Stromal cell of bone marrow (primary cell): Measurements from ENCODE around the gene AMDHD2.

ENCODE experiments used
- DNase-seq: peaks from one replicate; pipeline ENCODE4 v3.0.0-alpha.2; 2012; ENCODE audit warnings: low read depth

The AMDHD2 gene

GRCh38 chr16:2483939-2484897, 36.0 kb upstream of the AMDHD2 start:
- no peak for DNase-seq

- no peak for DNase-seq
These were observed 35.2 kb upstream of the AMDHD2 start for GRCh38 chr16:2484898-2485508.

- DNase-seq: no peak
These were observed 34.2 kb upstream of the AMDHD2 start for GRCh38 chr16:2485811-2486507.

- DNase-seq: no peak
These were observed 33.3 kb upstream of the AMDHD2 start for GRCh38 chr16:2486645-2487516.

- DNase-seq: no peak
These were observed 32.7 kb upstream of the AMDHD2 start for GRCh38 chr16:2487517-2487842.

GRCh38 chr16:2487903-2488531, 32.2 kb upstream of the AMDHD2 start:
- DNase-seq: no peak

- DNase-seq: no peak
These were observed 30.6 kb upstream of the AMDHD2 start for GRCh38 chr16:2489581-2489980.

- no peak for DNase-seq
These were observed 29.7 kb upstream of the AMDHD2 start for GRCh38 chr16:2490190-2491105.

- DNase-seq: no peak
These were observed 27.9 kb upstream of the AMDHD2 start for GRCh38 chr16:2492292-2492691.

GRCh38 chr16:2493605-2494004, 26.6 kb upstream of the AMDHD2 start:
- DNase-seq: no peak

GRCh38 chr16:2494616-2495015, 25.6 kb upstream of the AMDHD2 start:
- no peak for DNase-seq

GRCh38 chr16:2495041-2495440, 25.1 kb upstream of the AMDHD2 start:
- no peak for DNase-seq

- no peak for DNase-seq
These were observed 23.7 kb upstream of the AMDHD2 start for GRCh38 chr16:2496223-2497115.

GRCh38 chr16:2497116-2497630, 23.0 kb upstream of the AMDHD2 start:
- DNase-seq: no peak

- DNase-seq: no peak
These were observed 22.3 kb upstream of the AMDHD2 start for GRCh38 chr16:2497695-2498484.

GRCh38 chr16:2498531-2499253, 21.5 kb upstream of the AMDHD2 start:
- DNase-seq: no peak

GRCh38 chr16:2499454-2499853, 20.7 kb upstream of the AMDHD2 start:
- DNase-seq: no peak
